A172 (cell line): ENCODE data around the gene BABAM2. TPM values are rescaled to one million over a fixed set of nuclear protein-coding genes. Genes with fewer than 3 reads are reported as not detected.
"Not testable (repeated sequence)": the region's sequence is repeated elsewhere in the genome, so short reads cannot be mapped to it uniquely, and the experiment has no call there.

Experiments
- DNase-seq: peaks from one replicate; pipeline ENCODE4 v3.0.0-alpha.2; 2015; ENCODE audit warnings: low spot score
- total RNA-seq: library from RNA; depleted of rRNA; stranded (reverse); fragments of >200 nt; shearing (Covaris generic); gene quantifications from 2 replicates; pipeline ENCODE4 v1.2.3, GENCODE V29; 2014

Gene BABAM2
- total RNA-seq, 1 experiment from 2014 or later, result 36.5 TPM

- no peak for DNase-seq
These were observed 56.1 kb downstream of the BABAM2 start for GRCh38 chr2:27946530-27947060.

DNA sequence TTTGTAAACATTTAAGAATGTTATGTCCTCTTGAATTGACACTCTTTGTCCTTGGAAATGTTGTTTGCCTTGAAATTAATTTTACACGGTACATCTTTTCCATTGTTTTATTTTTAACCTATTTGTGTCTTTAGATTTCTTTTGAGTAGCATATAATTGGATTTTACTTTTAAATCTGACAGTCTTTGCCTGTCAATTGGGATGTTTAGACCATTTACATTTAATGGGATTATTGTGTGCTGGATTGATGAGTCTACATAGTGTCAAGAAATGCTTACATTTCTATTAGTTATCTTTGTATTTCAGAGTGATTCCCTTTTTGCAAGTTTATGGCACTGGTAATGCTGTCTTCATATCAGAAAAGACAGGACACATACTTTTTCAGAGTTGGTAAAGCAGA is 61.5 kb downstream of the BABAM2 start:
- DNase-seq, result no peak

GRCh38 chr2:27953077-27953476 is 62.5 kb downstream of the BABAM2 start:
- DNase-seq, result no peak

DNA sequence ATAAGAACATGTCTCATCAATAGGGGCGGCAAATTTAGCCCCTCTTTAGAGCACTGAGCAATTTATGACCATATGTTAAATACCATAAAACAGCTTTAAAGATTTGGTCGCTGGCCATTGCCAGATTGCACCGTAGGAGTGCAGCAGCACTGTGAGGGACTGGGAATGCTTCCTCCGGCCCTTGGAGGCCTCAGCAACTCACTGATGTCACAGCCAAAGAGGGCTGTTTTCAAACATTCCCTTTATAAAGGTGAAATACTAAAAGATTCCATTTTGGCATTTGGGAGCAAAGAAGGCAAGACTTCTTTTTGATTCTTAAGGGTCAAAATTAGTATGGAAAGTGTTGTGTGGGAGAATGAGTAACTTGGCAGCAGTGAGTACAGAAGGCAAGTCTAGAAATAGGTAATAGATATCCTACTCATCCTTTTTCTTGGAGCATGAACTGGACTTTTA is 63.7 kb downstream of the BABAM2 start:
- DNase-seq, result peak; percentile 30

GRCh38 chr2:27954771-27955383 is 64.3 kb downstream of the BABAM2 start:
- DNase-seq, result peak; percentile 96

DNA sequence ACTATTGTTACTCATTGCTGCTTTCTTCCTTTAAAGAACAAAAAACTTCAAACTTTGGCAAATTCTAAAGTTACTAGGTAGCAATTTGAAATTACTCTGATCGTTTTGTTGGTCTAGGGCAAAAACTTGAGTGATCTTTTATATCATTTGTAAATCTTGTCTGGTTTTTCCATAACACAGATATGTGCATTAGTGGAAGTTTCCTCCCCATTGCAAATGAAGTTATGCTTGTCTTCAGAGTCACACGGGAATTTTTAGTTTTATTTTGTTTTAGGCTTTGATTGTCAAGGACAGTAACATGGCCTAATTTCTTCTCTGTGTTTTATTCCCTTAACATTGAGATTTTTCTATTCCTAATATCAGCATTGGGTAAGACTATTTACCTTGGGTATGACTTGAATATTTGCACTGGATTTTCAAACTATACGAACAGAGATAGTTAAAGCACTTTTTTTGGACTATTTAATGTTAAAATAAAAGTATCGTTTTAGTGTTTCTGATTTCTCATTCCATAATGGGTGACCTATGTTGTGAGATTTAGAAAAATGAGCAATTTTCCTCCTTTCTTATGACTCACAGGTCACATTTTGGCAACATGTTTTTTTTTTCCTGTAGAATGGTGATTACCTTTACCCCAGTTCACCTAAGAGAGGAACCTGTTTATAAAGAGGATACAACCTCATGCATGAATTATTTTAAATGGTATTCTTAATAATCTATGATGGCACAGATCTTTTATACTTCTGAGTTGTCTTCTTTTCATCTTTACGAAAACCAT is 65.0 kb downstream of the BABAM2 start:
- peak; percentile 23 for DNase-seq

- DNase-seq, result no peak
These were observed 66.4 kb downstream of the BABAM2 start for GRCh38 chr2:27956888-27957287.

- DNase-seq, result no peak
These were observed 68.3 kb downstream of the BABAM2 start for GRCh38 chr2:27958711-27959378.

DNA sequence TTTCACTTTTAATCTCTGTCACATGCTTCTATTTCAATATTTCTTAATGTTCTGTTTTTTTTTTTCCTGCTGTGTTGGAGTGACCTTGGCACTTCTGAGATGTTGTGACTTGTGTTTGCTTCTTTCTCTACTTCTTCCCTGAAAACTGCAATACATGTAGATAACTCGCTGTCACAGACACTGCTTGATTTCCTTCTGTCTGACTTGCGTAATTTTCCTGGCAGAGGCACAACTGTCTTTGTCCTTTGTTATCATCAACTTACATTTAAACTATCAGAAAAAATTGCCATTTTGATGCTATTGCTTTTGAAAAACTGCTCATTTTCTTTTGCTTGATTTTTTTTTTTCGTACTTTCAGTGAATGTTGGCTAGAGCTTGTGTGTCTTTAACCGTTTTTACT is 69.0 kb downstream of the BABAM2 start:
- peak; percentile 64 for DNase-seq

DNA sequence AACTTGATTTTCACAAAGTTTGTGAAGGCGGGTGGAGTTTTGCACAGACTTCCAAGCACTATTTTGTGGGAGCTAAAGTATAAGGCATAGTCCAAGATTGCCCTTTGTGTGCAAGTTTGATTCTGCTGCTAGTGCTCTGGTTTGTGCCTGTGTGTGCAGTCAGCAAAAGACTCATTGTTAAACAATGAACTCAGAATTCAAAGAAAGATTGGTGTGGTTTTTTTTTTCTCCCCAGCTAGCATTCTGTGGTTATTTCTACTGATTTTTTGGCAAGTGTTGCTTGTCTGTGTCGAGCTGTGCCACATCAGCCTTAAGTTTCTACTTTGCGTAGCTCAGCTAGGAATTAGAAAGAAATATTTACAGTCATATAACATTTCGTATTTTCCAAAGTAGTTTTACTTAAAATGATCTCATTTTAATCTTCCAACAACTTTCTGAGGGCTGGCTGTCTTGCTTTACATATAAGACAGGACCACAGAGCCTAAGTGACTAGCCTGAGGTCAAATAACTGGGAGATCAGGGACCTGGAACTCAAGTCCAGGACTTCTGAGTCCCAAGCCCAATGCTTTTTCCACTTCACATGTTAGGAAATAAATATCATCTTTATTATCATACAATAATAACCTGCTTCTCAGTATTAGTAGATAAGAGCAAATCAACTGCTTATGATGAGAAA is 69.8 kb downstream of the BABAM2 start:
- peak; percentile 88 for DNase-seq

DNA sequence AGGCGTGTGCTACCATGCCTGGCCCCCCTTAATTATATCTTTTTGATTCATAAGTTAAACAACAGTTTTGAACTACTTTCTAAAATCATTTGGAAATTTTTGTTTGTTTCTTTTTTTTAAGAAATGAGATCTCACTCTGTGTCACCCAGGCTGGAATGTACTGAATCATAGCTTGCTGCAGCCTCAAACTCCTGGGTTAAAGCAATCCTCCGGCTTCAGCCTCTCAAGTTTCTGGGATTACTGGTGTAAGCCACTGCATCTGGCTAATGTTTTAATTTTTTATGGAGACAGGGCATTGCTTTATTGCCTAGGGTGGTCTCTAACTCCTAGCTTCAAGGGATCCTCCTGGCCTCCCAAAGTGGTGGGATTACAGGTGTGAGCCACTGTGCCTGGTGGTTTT is 71.5 kb downstream of the BABAM2 start:
- DNase-seq, result peak; percentile 35

- no peak for DNase-seq
These were observed 72.9 kb downstream of the BABAM2 start for GRCh38 chr2:27963472-27963871.

- DNase-seq, result no peak
These were observed 73.5 kb downstream of the BABAM2 start for GRCh38 chr2:27964067-27964466.

GRCh38 chr2:27965841-27966240 is 75.3 kb downstream of the BABAM2 start:
- no peak for DNase-seq

- DNase-seq, result no peak
These were observed 75.9 kb downstream of the BABAM2 start for GRCh38 chr2:27966466-27966865.

DNA sequence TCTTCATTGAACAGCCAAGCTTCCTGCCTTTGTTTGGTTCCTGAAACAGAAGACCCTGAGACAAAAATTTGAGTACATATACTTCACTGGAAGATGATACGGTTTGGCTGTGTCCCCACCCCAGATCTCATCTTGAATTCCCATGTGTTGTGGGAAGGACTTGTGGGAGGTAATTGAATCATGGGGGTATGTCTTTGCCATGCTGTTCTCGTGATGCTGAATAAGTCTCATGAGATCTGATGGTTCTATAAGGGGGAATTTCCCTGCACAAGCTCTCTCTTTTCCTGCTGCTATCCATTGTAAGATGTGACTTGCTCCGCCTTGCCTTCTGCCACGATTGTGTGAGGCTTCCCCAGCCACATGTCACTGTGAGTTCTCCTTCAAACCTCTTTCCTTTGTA is 76.5 kb downstream of the BABAM2 start:
- DNase-seq, result no peak

DNA sequence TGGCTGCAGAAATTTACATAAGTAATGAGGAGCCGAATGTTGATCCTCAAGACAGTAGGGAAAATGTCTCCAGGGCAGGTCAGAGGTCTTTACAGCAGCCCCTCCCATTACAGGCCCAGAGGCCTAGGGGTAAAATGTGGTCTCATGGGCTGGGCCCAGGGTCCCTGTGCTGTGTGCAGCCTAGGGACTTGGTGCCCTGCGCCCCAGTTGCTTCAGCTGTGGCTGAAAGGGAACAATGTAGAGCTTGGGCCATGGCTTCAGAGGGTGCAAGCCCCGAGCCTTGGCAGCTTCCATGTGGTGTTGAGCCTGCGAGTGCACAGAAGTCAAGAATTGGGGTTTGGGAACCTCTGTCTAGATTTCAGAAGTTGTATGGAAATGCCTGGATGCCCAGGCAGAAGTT is 77.5 kb downstream of the BABAM2 start:
- not testable (repeated sequence) for DNase-seq

- not testable (repeated sequence) for DNase-seq
These were observed 78.4 kb downstream of the BABAM2 start for GRCh38 chr2:27968957-27969356.

DNA sequence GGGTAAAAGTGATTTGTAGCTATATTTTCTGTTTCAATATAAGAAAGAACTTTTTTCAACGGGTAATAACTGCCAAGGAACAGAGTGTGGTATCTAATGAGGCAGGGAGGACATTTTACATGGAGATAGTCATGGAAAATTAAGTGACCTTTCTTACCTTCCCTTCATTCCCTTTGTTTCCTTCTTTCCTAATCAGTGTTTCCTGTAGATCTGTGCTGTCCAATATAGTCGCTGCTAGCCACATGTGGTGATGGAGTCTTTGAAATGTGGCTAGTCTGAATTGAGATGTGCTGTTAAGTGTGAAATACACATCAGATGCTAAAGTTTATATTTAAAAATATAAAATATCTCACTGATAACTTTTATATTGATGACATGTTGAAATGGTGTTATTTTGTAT is 81.8 kb downstream of the BABAM2 start:
- no peak for DNase-seq

GRCh38 chr2:27973592-27973991 is 83.1 kb downstream of the BABAM2 start:
- DNase-seq, result no peak

DNA sequence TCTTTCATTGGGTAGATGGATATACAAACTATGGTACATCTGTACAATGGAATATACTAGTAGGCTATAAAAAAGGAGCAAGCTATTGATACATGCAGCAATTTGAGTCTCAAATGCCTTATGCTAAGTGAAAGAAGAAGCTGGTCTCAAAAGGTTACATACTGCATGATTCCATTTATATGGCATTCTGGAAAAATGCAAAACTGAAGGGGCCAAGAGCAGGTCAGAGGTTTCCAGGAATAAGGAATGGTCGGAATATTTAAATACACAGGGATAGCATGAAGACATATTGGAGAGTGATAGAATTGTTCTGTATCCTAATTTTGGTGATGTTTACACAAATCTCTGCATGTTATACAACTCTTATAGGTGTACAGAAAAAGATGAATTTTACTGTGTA is 85.8 kb downstream of the BABAM2 start:
- DNase-seq, result no peak

DNA sequence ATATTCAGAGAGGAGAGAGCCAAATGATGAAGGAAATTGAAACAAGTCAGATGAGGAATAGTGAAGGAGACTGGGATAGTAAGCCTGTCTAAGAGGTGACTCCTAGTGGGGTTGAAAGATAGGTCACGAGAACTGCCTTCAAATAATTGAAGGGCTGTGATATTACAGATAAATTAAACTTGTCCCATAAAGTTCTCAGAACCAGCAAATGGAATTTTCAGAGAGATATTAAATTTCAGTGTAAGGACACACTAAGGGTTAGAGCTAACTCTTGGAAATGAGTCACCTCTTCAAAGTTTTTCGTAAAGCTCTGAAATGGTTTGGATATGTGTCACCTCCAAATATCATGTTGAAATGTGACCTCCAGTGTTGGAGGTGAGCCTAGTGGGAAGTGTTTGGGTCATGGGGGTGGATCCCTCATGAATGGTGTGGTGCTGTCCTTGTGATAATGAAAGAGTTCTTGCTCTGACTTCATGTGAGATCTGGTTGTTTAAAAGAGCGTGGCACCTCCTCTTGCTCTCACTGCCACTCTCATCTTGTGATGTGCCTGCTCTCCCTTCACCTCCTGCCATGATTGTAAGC is 87.3 kb downstream of the BABAM2 start:
- peak; percentile 94 for DNase-seq
